K562 (cell line): ENCODE data around the gene TCEANC2. TPM values are rescaled to one million over a fixed set of nuclear protein-coding genes. Genes with fewer than 3 reads are reported as not detected.

Source experiments
- ATAC-seq: fragments of 200-7000 bp; cut with Tn5 transposase; 3 replicates; pipeline ENCODE4 v1.9.1; 2020; ENCODE audit warnings: moderate library complexity
- BruUV-seq: library from RNA; stranded (reverse); fragments of 400-500 nt; replicated peaks from 2 replicates; lab custom pipeline; 2021; lab: Mats Ljungman, UMichigan
- CTCF ChIA-PET: fragments of 300-600 bp; formaldehyde crosslinking; extraction: SDS; loops from one replicate; lab custom pipeline; 2021; ENCODE audit warnings: low intra/inter-chr PET ratio; lab: Yijun Ruan, JAX
- POLR2A ChIA-PET: fragments of 300-600, 350-650 bp; sonication (Branson Sonifier 250); formaldehyde crosslinking; extraction: SDS; loops from one replicate; lab custom pipeline; 2021; ENCODE audit warnings: antibody characterized with exemption, inconsistent platforms; lab: Yijun Ruan, JAX
- DNase-seq, 4 experiments: peaks; one replicate each; pipeline versions ENCODE4 v3.0.0 to v3.0.0-alpha.2; 2011 to 2018; ENCODE audit warnings: low spot score in 3 of 4, mixed read lengths in 3 of 4; ENCODE audit errors: extremely low read depth in 1 of 4
- FAIRE-seq: peaks from 2 replicates; lab custom pipeline; 2011; peaks lifted over from hg19 to GRCh38; lab: Jason Lieb, UNC
- H2AFZ ChIP-seq: 2 replicates; pipeline ENCODE4 v1.6.0; 2011; ENCODE audit warnings: low read depth, low read length, control low read depth, inconsistent platforms
- H3K27ac ChIP-seq: fragments of 200-600 bp; 3 replicates; pipeline ENCODE4 v1.8.0; 2011; ENCODE audit warnings: low read depth, mild to moderate bottlenecking, control low read depth, inconsistent platforms, low read length, moderate library complexity, mixed read lengths; ENCODE audit errors: extremely low read depth
- H3K27me3 ChIP-seq, 2 experiments: fragments of 300-600 bp in 1 of 2; 2 replicates in 1 of 2; 3 replicates in 1 of 2; pipeline versions ENCODE4 v1.6.0 to v1.8.0; 2011; ENCODE audit warnings: inconsistent platforms in 2 of 2, low read length in 2 of 2, mild to moderate bottlenecking in 1 of 2, mixed read lengths in 1 of 2, moderate library complexity in 1 of 2; ENCODE audit not compliant: control insufficient read depth in 2 of 2, insufficient read depth in 2 of 2
- H3K36me3 ChIP-seq: fragments of 300-600 bp; 3 replicates; pipeline ENCODE4 v1.8.0; 2011; ENCODE audit warnings: mild to moderate bottlenecking, low read length, inconsistent platforms; ENCODE audit not compliant: control insufficient read depth, insufficient read depth
- H3K4me1 ChIP-seq, 2 experiments: fragments of 200-600 bp in 1 of 2; replicated peaks in 1 of 2; 2 replicates in 1 of 2; 3 replicates in 1 of 2; pipeline versions ENCODE4 v1.5.1 to v1.8.0; 2011; ENCODE audit warnings: inconsistent platforms in 2 of 2, low read length in 2 of 2, mild to moderate bottlenecking in 1 of 2, mixed read lengths in 1 of 2, moderate library complexity in 1 of 2; ENCODE audit not compliant: control insufficient read depth in 2 of 2, insufficient read depth in 2 of 2
- H3K4me2 ChIP-seq: 2 replicates; pipeline ENCODE4 v1.6.1; 2011; ENCODE audit warnings: low read length, control low read depth, inconsistent platforms, mixed read lengths; ENCODE audit not compliant: insufficient read depth
- H3K4me3 ChIP-seq: fragments of 200-600 bp; sonication (generic), shearing (Covaris generic); 2 replicates; pipeline ENCODE4 v1.5.1; 2016; ENCODE audit warnings: control low read depth, inconsistent platforms
- H3K79me2 ChIP-seq: fragments of 200-600 bp; 3 replicates; pipeline ENCODE4 v1.8.0; 2011; ENCODE audit warnings: low read length, inconsistent platforms; ENCODE audit not compliant: control insufficient read depth, insufficient read depth
- H3K9ac ChIP-seq, 2 experiments: 2 replicates each; pipeline versions ENCODE4 v1.6.0 to v1.6.1; 2011; ENCODE audit warnings: low read depth in 2 of 2, low read length in 2 of 2, control low read depth in 1 of 2, inconsistent platforms in 1 of 2, mild to moderate bottlenecking in 1 of 2, mixed read lengths in 1 of 2; ENCODE audit not compliant: insufficient read depth in 1 of 2
- H3K9me1 ChIP-seq: one replicate; pipeline ENCODE4 v1.6.0; 2011; ENCODE audit warnings: inconsistent platforms, mild to moderate bottlenecking, low read length, moderate library complexity; ENCODE audit not compliant: control insufficient read depth, insufficient read depth
- H3K9me3 ChIP-seq: replicated peaks from 2 replicates; pipeline ENCODE4 v1.5.1; 2011; ENCODE audit warnings: low read depth, low read length, inconsistent platforms; ENCODE audit not compliant: control insufficient read depth, insufficient read depth
- H4K20me1 ChIP-seq: replicated peaks from 2 replicates; pipeline ENCODE4 v1.6.1; 2011; ENCODE audit warnings: low read length, inconsistent platforms, mixed read lengths; ENCODE audit not compliant: control insufficient read depth, insufficient read depth
- CBFA2T3 ChIP-seq: fragments of 450-650 bp; IDR thresholded peaks from 2 replicates; pipeline ENCODE4 v1.6.1; 2017
- ETV1 ChIP-seq: fragments of 450-650 bp; conservative IDR thresholded peaks from 2 replicates; pipeline ENCODE4 v1.6.1; 2016; ENCODE audit warnings: missing genetic modification characterization, control low read depth, low read depth, missing compliant biosample characterization
- RUNX1 ChIP-seq: sonication (generic); IDR thresholded peaks from 2 replicates; pipeline ENCODE4 v1.6.1; 2016; ENCODE audit warnings: antibody characterized with exemption, low read depth
- TCF3 ChIP-seq: sonication (generic); formaldehyde crosslinking; IDR thresholded peaks from 2 replicates; pipeline ENCODE4 v1.4.0; 2020; ENCODE audit warnings: mild to moderate bottlenecking, missing genetic modification reagents
- TOE1 ChIP-seq, 2 experiments: fragments of 450-650 bp in 1 of 2; sonication (generic) in 1 of 2; formaldehyde crosslinking in 1 of 2; IDR thresholded peaks; 2 replicates each; pipeline versions ENCODE4 v1.7.1 to v1.8.0; 2016 to 2022; ENCODE audit warnings: borderline replicate concordance in 2 of 2, mild to moderate bottlenecking in 2 of 2, antibody characterized with exemption in 1 of 2, inconsistent platforms in 1 of 2, low read depth in 1 of 2, missing genetic modification reagents in 1 of 2, moderate library complexity in 1 of 2
- WHSC1 ChIP-seq: IDR thresholded peaks from one replicate; pipeline ENCODE4 v1.6.1; 2012; ENCODE audit warnings: low read length, control low read depth, inconsistent platforms
- ZNF785 ChIP-seq: fragments of 250-450 bp; sonication (Bioruptor Pico); IDR thresholded peaks from 2 replicates; pipeline ENCODE4 v1.4.0; 2020; ENCODE audit warnings: mild to moderate bottlenecking
- WGBS: fragments of 100-300 bp; shearing (Covaris generic); methylation state at CpG from one replicate; pipeline ENCODE4 v1.1.6; 2016; ENCODE audit warnings: low coverage, mixed read lengths; ENCODE audit not compliant: insufficient coverage; ENCODE audit errors: missing lambda C conversion rate; 5-methylcytosine and 5-hydroxymethylcytosine counted together
- in situ Hi-C: fragments of 300-500 bp; cut with MboI; formaldehyde crosslinking; loops from 4 replicates; pipeline ENCODE4 v1.15.0; 2018; ENCODE audit warnings: inconsistent platforms, mixed read lengths
- intact Hi-C: fragments of 100-400 bp; cut with micrococcal nuclease; formaldehyde crosslinking; loops from 2 replicates; pipeline ENCODE4 v1.14.2; 2022
- polyA plus RNA-seq, 8 experiments: library from polyadenylated mRNA; depleted of rRNA in 4 of 8; stranded (reverse) in 5 of 8; unstranded in 3 of 8; fragments of >200 nt; fragmentation: Nextera tagmentation in 2 of 8; fragmentation: Illumina TruSeq in 1 of 8; extraction: Ambion mirVana in 2 of 8; extraction: Trizol in 1 of 8; gene quantifications; 2 replicates each; pipeline versions ENCODE4 v1.2.1 to v1.2.3, GENCODE V29; 2011 to 2014; ENCODE audit warnings: inconsistent platforms in 1 of 8, missing spikeins in 1 of 8
- total RNA-seq, 7 experiments: library from RNA; depleted of rRNA in 6 of 7; stranded (reverse); fragments of >200 nt in 6 of 7; fragmentation: Illumina TruSeq in 2 of 7; extraction: Trizol in 2 of 7; gene quantifications; 2 replicates each; pipeline versions ENCODE4 v1.2.1 to v1.2.3, GENCODE V29; 2011 to 2021; ENCODE audit warnings: low replicate concordance in 1 of 7
- TF ChIP-seq, protein P1 (sequence below), 2 experiments: IDR thresholded peaks; 2 replicates each; pipeline ENCODE4 v1.6.1; 2011; ENCODE audit warnings: borderline replicate concordance in 1 of 2, control low read depth in 1 of 2, low read depth in 1 of 2, low read length in 1 of 2, mild to moderate bottlenecking in 1 of 2, mixed read lengths in 1 of 2, moderate library complexity in 1 of 2; ENCODE audit not compliant: insufficient read depth in 1 of 2, insufficient read length in 1 of 2, poor library complexity in 1 of 2, severe bottlenecking in 1 of 2; ENCODE audit errors: extremely low read depth in 1 of 2

The TCEANC2 gene
- total and polyA plus RNA-seq, 9 of the 15 experiments (the other 6 are each of a cell fraction or from before 2014, with no cell fraction given) = 3.3 to 10.2 (median 7.0) TPM

DNA sequence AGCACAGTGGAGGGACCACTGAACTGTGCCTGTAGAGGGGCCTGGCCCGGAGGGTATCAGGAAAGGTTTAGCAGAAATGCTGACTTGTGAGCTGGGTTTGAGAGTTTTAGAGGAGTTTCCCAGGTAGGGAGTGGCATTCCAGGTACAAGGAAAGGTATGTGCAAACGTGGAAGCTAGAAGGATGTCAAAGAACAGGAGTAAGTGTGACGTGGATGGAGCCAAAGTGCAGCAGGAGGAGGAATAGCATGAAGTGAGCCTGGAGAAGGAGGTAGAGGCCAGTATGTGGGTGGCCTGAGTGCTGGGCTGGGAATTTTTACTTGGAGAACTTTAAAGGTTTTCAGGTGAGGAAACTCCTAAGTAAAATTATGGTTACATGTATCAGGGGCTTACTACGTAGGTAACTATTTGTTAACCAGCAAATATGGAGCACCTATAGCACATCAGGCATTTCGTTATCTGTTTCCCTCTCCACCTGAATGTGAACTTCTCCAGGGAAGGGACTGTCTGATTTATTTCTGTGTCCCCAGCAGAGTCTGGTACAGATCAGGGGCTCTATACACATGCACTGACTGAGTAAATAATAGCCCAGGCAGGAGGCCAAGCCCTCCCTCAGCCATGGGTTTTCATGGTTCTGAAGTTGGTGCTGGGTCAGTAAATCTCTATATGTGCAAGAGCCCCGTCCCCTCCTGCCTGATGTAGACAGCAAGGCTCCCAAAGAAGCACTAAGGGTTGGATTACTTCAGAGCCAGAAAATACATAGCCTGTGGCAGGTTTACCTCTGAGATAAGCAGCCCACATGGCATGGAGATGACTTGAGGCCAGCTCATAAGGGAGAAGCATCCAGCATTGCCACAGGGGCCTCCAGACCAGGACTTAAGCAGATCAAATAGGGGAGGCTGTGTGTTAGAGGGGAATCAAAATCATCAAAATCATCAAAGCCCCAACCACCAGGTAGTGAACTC, 56.0 kb downstream of the TCEANC2 start:
- Histone ChIP-seq H3K79me2 (no peaks in the 10 kb centered on the region), H4K20me1 (no peaks in the 10 kb centered on the region), H3K9me3 (no peaks in the 10 kb centered on the region), H2AFZ (no peak overlapping the region), H3K4me3 (no peak overlapping the region), H3K27me3 (0 out of 5 replicates have a peak, but pooled peaks cover 0 to 5% of the 10 kb centered on the region in 2 experiments), H3K9me1 (no peaks in the 10 kb centered on the region), H3K4me2 (no peak overlapping the region), H3K4me1 (peaks cover 5 to 6% of the 10 kb centered on the region in 2 experiments; a peak in 3 of 5 replicates), H3K9ac (no peak overlapping the region), H3K27ac (no peak overlapping the region), H3K36me3 (no peaks in the 10 kb centered on the region)
- intact Hi-C loops = no loop called here
- in situ Hi-C loops = no loop called here
- ChIA-PET POLR2A (interaction anchor here (0.9 to 2.2 kb wide), 2 partner anchors 10 to 15 kb away, joined by 3 to 9 read pairs; no protein-coding TSS in a partner anchor), CTCF (no interaction called here)
- ATAC-seq (peak; percentile 19; the same call in 2 of the 3 replicates), FAIRE-seq (no peak), DNase-seq (peak in 2 of 4 experiments; percentile 19 to 40)
- WGBS = 39% methylated on average over 6 of the region's 6 CpGs
- TF ChIP-seq RUNX1 (no peak), TOE1 (IDR thresholded peaks at IDR 0.05; ENCODE audit: borderline replicate concordance) (no peak), TOE1 (CRISPR knock-in tag; IDR thresholded peaks at IDR 0.05; ENCODE audit: borderline replicate concordance, low read depth) (no peak), ZNF785 (no peak), WHSC1 (no peak), ETV1 (tag) (no peak), CBFA2T3 (peak; percentile 42; the same call in 1 of the 2 replicates), TCF3 (CRISPR knock-in tag) (peak; percentile 45)
- TF ChIP-seq, protein P1, sequence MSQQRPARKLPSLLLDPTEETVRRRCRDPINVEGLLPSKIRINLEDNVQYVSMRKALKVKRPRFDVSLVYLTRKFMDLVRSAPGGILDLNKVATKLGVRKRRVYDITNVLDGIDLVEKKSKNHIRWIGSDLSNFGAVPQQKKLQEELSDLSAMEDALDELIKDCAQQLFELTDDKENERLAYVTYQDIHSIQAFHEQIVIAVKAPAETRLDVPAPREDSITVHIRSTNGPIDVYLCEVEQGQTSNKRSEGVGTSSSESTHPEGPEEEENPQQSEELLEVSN (IDR thresholded peaks at IDR 0.05; ENCODE audit: borderline replicate concordance in 1 of 2, extremely low read depth in 1 of 2, insufficient read depth in 1 of 2, insufficient read length in 1 of 2, low read depth in 1 of 2, low read length in 1 of 2, poor library complexity in 1 of 2, severe bottlenecking in 1 of 2) = peak in 1 of 2 experiments; percentile 29
- BruUV-seq = no TSS peak
